ENCODE data around the gene RAI1.

The RAI1 gene

GRCh38 chr17:17665255-17665654 is 16.0 kb upstream of the RAI1 start:
- Histone ChIP-seq H3K4me3 (no peak overlapping the region), H3K4me2 (no peak overlapping the region), H3K27me3 (no peaks in the 10 kb centered on the region), H3K27ac (no peak overlapping the region), H3K9me3 (no peaks in the 10 kb centered on the region), H4K20me1 (no peaks in the 10 kb centered on the region), H3K36me3 (no peaks in the 10 kb centered on the region), H3K9ac (no peak overlapping the region), H3K4me1 (peaks cover 54% of the 10 kb centered on the region)
- no peak for TF ChIP-seq Cebpa-rat (IDR thresholded peaks at IDR 0.05)

GRCh38 chr17:17666111-17666714 is 15.0 kb upstream of the RAI1 start:
- H3K27me3 ChIP-seq = no peaks in the 10 kb centered on the region
- no peak for TF ChIP-seq Cebpa-rat (IDR thresholded peaks at IDR 0.05)
- no peak overlapping the region for H3K4me3 ChIP-seq
- no peaks in the 10 kb centered on the region for H3K36me3 ChIP-seq
- peaks cover 61% of the 10 kb centered on the region for H3K4me1 ChIP-seq
- no peak overlapping the region for H3K9ac ChIP-seq
- H4K20me1 ChIP-seq = no peaks in the 10 kb centered on the region
- H3K9me3 ChIP-seq = no peaks in the 10 kb centered on the region
- H3K4me2 ChIP-seq = no peak overlapping the region; the same call in 1 of the 2 replicates
- H3K27ac ChIP-seq = no peak overlapping the region

GRCh38 chr17:17667231-17667630 is 14.0 kb upstream of the RAI1 start:
- Histone ChIP-seq H4K20me1 (no peaks in the 10 kb centered on the region), H3K27ac (peak overlapping the region; percentile 61; the same call in 1 of the 2 replicates), H3K4me1 (peaks cover 65% of the 10 kb centered on the region), H3K27me3 (no peaks in the 10 kb centered on the region), H3K36me3 (no peaks in the 10 kb centered on the region), H3K9ac (no peak overlapping the region), H3K4me2 (peak overlapping the region; percentile 65), H3K9me3 (no peaks in the 10 kb centered on the region), H3K4me3 (no peak overlapping the region)
- TF ChIP-seq Cebpa-rat (IDR thresholded peaks at IDR 0.05) = no peak

GRCh38 chr17:17667947-17668346 is 13.3 kb upstream of the RAI1 start:
- H3K36me3 ChIP-seq = no peaks in the 10 kb centered on the region
- H3K4me3 ChIP-seq = no peak overlapping the region
- peaks cover 65% of the 10 kb centered on the region for H3K4me1 ChIP-seq
- no peak for TF ChIP-seq Cebpa-rat (IDR thresholded peaks at IDR 0.05)
- peak overlapping the region; percentile 65 for H3K4me2 ChIP-seq
- H3K27me3 ChIP-seq = no peaks in the 10 kb centered on the region
- H3K9ac ChIP-seq = no peak overlapping the region
- peak overlapping the region; percentile 61; the same call in 1 of the 2 replicates for H3K27ac ChIP-seq
- no peaks in the 10 kb centered on the region for H3K9me3 ChIP-seq
- no peaks in the 10 kb centered on the region for H4K20me1 ChIP-seq

- no peaks in the 10 kb centered on the region for H4K20me1 ChIP-seq
- no peaks in the 10 kb centered on the region for H3K36me3 ChIP-seq
- H3K27me3 ChIP-seq = no peaks in the 10 kb centered on the region
- no peak for TF ChIP-seq Cebpa-rat (IDR thresholded peaks at IDR 0.05)
- peaks cover 62% of the 10 kb centered on the region for H3K4me1 ChIP-seq
- peak overlapping the region; percentile 70 for H3K4me2 ChIP-seq
- H3K9ac ChIP-seq = no peak overlapping the region
- no peak overlapping the region for H3K4me3 ChIP-seq
- H3K27ac ChIP-seq = peak overlapping the region; percentile 61; the same call in 1 of the 2 replicates
- H3K9me3 ChIP-seq = no peaks in the 10 kb centered on the region
Observed at GRCh38 chr17:17668358-17668757, 12.9 kb upstream of the RAI1 start.

DNA sequence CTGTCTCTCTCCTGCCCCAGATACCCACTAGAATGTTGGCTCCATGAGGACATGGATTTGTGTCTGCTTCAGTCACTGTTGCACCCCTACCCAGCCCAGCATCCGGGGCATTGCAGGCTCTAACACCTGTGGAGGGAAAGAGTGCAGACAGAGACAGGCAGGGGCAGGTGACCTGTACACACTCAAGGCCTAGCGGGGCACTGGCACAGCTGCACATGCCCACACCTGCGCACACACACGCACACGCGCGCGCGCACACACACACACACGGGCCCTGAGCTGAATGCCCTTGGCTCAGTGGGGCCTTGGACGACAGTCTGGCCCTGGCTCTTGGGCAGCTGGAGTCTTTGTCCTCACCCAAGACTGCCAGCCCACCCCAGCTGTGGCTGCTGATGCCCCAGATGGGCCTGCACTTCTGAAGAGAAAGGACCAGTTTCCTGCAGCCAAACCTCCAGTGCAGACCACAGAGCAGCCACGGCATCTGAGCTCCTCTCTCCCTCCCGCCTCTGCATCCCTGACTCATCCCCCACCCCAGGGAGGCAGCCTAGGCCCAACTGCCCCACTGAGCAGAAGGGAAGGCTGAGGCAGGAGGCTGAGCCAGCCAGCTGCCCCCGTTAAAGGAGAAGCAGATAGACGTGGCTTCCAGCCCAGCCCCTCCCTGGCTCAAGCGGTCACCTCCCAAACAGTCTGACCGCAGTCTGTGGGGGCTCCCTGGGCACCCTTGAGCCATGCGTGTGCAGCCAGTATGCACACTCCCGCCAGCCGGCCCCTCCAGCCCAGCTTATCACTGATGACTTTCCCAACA is 12.3 kb upstream of the RAI1 start:
- no peak for TF ChIP-seq Cebpa-rat (IDR thresholded peaks at IDR 0.05)
- Histone ChIP-seq H3K27ac (peak overlapping the region; percentile 41; the same call in 1 of the 2 replicates), H3K4me3 (no peak overlapping the region), H4K20me1 (no peaks in the 10 kb centered on the region), H3K4me2 (peak overlapping the region; percentile 70), H3K27me3 (no peaks in the 10 kb centered on the region), H3K36me3 (no peaks in the 10 kb centered on the region), H3K4me1 (peaks cover 57% of the 10 kb centered on the region), H3K9me3 (no peaks in the 10 kb centered on the region), H3K9ac (no peak overlapping the region)

DNA sequence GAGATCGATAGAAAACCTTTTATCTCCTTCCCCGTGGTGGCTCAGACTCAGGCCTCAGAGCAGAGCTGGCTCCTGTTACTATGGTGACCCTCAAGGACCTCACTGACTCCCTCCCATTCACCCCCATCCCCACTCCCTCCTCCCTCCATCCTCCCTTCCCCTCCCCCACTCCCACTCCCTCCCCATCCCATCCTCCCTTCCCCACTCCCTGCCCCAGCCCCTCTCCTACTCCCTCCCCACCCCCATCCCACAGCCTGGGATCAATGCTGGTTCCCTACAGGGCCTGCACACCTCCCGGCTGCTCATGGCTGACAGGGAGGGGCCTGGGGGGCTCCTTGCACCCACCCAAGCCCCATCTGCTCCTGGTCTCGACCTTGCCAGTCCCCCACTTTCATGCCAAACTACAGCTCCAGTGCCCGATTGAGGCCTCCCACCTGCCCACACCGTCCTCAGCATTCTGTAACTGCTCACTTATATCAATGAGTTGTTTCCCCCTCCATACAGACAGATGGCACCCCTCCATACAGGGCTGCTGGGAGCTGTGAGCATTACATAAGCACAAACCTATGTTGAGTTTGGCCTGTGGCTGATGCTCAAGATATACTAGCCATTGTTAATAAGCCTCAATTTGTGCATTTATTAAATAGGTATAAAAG is 11.6 kb upstream of the RAI1 start:
- Histone ChIP-seq H3K27me3 (no peaks in the 10 kb centered on the region), H3K9me3 (no peaks in the 10 kb centered on the region), H3K27ac (0 out of 2 replicates have a peak overlapping the region, but pooled peaks have one; percentile 41), H3K4me3 (no peak overlapping the region), H3K36me3 (no peaks in the 10 kb centered on the region), H4K20me1 (no peaks in the 10 kb centered on the region), H3K4me1 (peaks cover 57% of the 10 kb centered on the region), H3K4me2 (peak overlapping the region; percentile 70), H3K9ac (no peak overlapping the region)
- TF ChIP-seq Cebpa-rat (IDR thresholded peaks at IDR 0.05) = no peak

GRCh38 chr17:17670701-17671305 is 10.5 kb upstream of the RAI1 start:
- Histone ChIP-seq H3K9ac (no peak overlapping the region), H3K27me3 (no peaks in the 10 kb centered on the region), H3K36me3 (no peaks in the 10 kb centered on the region), H3K4me1 (peaks cover 51% of the 10 kb centered on the region), H3K4me3 (no peak overlapping the region), H3K4me2 (no peak overlapping the region), H3K27ac (no peak overlapping the region), H4K20me1 (no peaks in the 10 kb centered on the region), H3K9me3 (no peaks in the 10 kb centered on the region)
- no peak for TF ChIP-seq Cebpa-rat (IDR thresholded peaks at IDR 0.05)

DNA sequence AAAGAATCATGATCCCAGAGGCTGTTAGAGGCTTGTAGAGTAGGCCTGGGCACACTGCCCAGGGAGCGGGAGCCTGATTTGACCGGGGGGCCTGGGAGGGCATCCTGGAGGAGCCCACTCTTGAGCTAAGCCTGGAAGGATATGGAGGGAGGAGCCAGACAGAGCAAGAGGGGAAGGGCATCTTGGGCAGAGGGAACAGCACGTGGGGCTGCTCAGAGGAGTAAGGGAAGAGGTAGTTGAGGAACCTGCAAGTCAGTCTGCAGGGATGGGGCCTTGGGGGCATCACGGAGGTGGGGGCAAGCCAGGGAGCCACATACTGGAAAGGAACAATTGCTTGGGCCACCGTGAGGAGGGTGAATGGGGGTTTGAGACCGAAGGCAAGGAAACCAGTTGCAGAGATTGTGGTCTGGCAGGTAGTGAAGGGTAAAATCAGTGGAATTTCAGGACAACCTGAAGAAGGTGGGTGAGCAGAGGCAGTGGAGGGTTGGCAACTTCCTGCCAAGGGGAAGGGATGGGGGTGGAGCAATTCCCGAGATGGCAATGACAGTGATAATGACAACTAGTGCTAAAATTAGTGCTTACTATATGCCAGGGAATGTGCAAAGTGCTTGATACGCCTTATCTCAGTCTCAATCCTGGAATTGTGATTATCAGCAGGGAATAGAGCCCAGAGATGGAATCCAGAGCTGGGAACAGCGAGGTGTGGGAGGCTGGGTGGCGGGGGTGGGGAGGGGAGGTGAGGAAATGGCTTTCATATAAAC is 9.7 kb upstream of the RAI1 start:
- H4K20me1 ChIP-seq = no peaks in the 10 kb centered on the region
- no peak overlapping the region for H3K4me2 ChIP-seq
- H3K27me3 ChIP-seq = no peaks in the 10 kb centered on the region
- no peaks in the 10 kb centered on the region for H3K9me3 ChIP-seq
- no peak for TF ChIP-seq Cebpa-rat (IDR thresholded peaks at IDR 0.05)
- H3K4me3 ChIP-seq = no peak overlapping the region
- H3K36me3 ChIP-seq = no peaks in the 10 kb centered on the region
- H3K4me1 ChIP-seq = peaks cover 52% of the 10 kb centered on the region
- H3K27ac ChIP-seq = no peak overlapping the region
- H3K9ac ChIP-seq = no peak overlapping the region

Measured in BLaER1 (cell line).